Loucy (cell line): ENCODE measurements around the gene RASGRP2.

Experiments used
- H2AFZ ChIP-seq: fragments of 200-600 bp; sonication (generic); 2 replicates; pipeline ENCODE4 v1.6.0; 2016; ENCODE audit warnings: antibody characterized with exemption, mild to moderate bottlenecking, low read length, moderate library complexity
- H3F3A ChIP-seq: fragments of 200-600 bp; 2 replicates; pipeline ENCODE4 v1.6.0; 2016; ENCODE audit warnings: antibody characterized with exemption, low read depth, mild to moderate bottlenecking
- H3K27me3 ChIP-seq: fragments of 200-600 bp; sonication (generic); 2 replicates; pipeline ENCODE4 v1.6.1; 2014; ENCODE audit warnings: low read length, mild to moderate bottlenecking; ENCODE audit not compliant: insufficient read depth, poor library complexity, severe bottlenecking
- H3K36me3 ChIP-seq: fragments of 200-600 bp; sonication (generic); 2 replicates; pipeline ENCODE4 v1.6.1; 2016; ENCODE audit warnings: low read length; ENCODE audit not compliant: insufficient read depth
- H3K4me1 ChIP-seq: fragments of 200-600 bp; sonication (generic); 2 replicates; pipeline ENCODE4 v1.5.1; 2014; ENCODE audit warnings: low read length, mild to moderate bottlenecking; ENCODE audit not compliant: insufficient read depth, poor library complexity, severe bottlenecking
- H3K4me2 ChIP-seq: fragments of 200-600 bp; sonication (generic); 2 replicates; pipeline ENCODE4 v1.6.0; 2014; ENCODE audit warnings: antibody characterized with exemption, low read length, low read depth, mild to moderate bottlenecking; ENCODE audit not compliant: poor library complexity, severe bottlenecking
- H3K4me3 ChIP-seq: fragments of 200-600 bp; sonication (generic); 2 replicates; pipeline ENCODE4 v1.5.1; 2014; ENCODE audit warnings: low read length, mild to moderate bottlenecking, mixed read lengths; ENCODE audit not compliant: poor library complexity, severe bottlenecking
- H3K79me2 ChIP-seq: fragments of 200-600 bp; sonication (generic); 2 replicates; pipeline ENCODE4 v1.6.1; 2014; ENCODE audit warnings: low read length; ENCODE audit not compliant: insufficient read depth
- H3K9ac ChIP-seq: fragments of 200-600 bp; sonication (generic); 2 replicates; pipeline ENCODE4 v1.6.0; 2014; ENCODE audit warnings: mild to moderate bottlenecking, low read depth, low read length, moderate library complexity; ENCODE audit not compliant: poor library complexity, severe bottlenecking
- H3K9me2 ChIP-seq: fragments of 200-600 bp; sonication (generic); replicated peaks from 2 replicates; pipeline ENCODE4 v1.6.1; 2016; ENCODE audit warnings: low read depth, low read length, mixed read lengths
- H3K9me3 ChIP-seq: fragments of 200-600 bp; sonication (generic); 2 replicates; pipeline ENCODE4 v1.6.1; 2014; ENCODE audit warnings: mild to moderate bottlenecking, antibody characterized with exemption, low read length, low read depth; ENCODE audit not compliant: insufficient read depth
- H4K20me1 ChIP-seq: fragments of 200-600 bp; sonication (generic); 2 replicates; pipeline ENCODE4 v1.6.0; 2014; ENCODE audit warnings: antibody characterized with exemption, low read length, mild to moderate bottlenecking; ENCODE audit not compliant: insufficient read depth, poor library complexity, severe bottlenecking
- CTCF ChIP-seq: fragments of 200-600 bp; sonication (generic); conservative IDR thresholded peaks from 2 replicates; pipeline ENCODE4 v1.5.1; 2014; ENCODE audit warnings: mild to moderate bottlenecking, antibody characterized with exemption, low read length
- EZH2phosphoT487 ChIP-seq: fragments of 200-600 bp; IDR thresholded peaks from 2 replicates; pipeline ENCODE4 v1.6.1; 2018; ENCODE audit warnings: antibody characterized with exemption, mild to moderate bottlenecking, moderate library complexity, borderline replicate concordance

Gene RASGRP2

GRCh38 chr11:64728757-64729365 lies 15.1 kb downstream of the RASGRP2 start:
- H3K9me3 ChIP-seq: no peaks in the 10 kb centered on the region
- peaks cover 7% of the 10 kb centered on the region; the same call in 1 of the 2 replicates for H3K36me3 ChIP-seq
- peaks cover 11% of the 10 kb centered on the region for H3K4me1 ChIP-seq
- no peak overlapping the region for H3K4me2 ChIP-seq
- no peaks in the 10 kb centered on the region for H4K20me1 ChIP-seq
- no peaks in the 10 kb centered on the region for H3F3A ChIP-seq
- no peak overlapping the region for H3K4me3 ChIP-seq
- no peaks in the 10 kb centered on the region for H3K9me2 ChIP-seq
- TF ChIP-seq EZH2phosphoT487: no peak
- no peak for TF ChIP-seq CTCF
- no peaks in the 10 kb centered on the region for H3K79me2 ChIP-seq
- H2AFZ ChIP-seq: no peak overlapping the region
- no peaks in the 10 kb centered on the region for H3K27me3 ChIP-seq
- H3K9ac ChIP-seq: no peak overlapping the region

- peaks cover 18% of the 10 kb centered on the region for H3K4me1 ChIP-seq
Observed at GRCh38 chr11:64726867-64727530, 16.9 kb downstream of the RASGRP2 start.

GRCh38 chr11:64726211-64726641 lies 17.7 kb downstream of the RASGRP2 start:
- H3K36me3 ChIP-seq: peaks cover 3% of the 10 kb centered on the region; the same call in 1 of the 2 replicates
- no peaks in the 10 kb centered on the region for H3K79me2 ChIP-seq
- no peaks in the 10 kb centered on the region for H3K9me3 ChIP-seq
- no peak overlapping the region for H3K9ac ChIP-seq
- H3F3A ChIP-seq: no peaks in the 10 kb centered on the region
- TF ChIP-seq EZH2phosphoT487 (no peak), CTCF (no peak)
- H3K4me3 ChIP-seq: no peak overlapping the region
- H3K27me3 ChIP-seq: no peaks in the 10 kb centered on the region
- H3K9me2 ChIP-seq: no peaks in the 10 kb centered on the region
- H4K20me1 ChIP-seq: no peaks in the 10 kb centered on the region
- H3K4me1 ChIP-seq: peaks cover 18% of the 10 kb centered on the region
- no peak overlapping the region for H3K4me2 ChIP-seq
- no peak overlapping the region for H2AFZ ChIP-seq

More at GRCh38 chr11:64726867-64727530, 16.9 kb downstream of the RASGRP2 start:
- no peak overlapping the region for H3K9ac ChIP-seq
- no peaks in the 10 kb centered on the region for H3K9me2 ChIP-seq
- H3K36me3 ChIP-seq: peaks cover 7% of the 10 kb centered on the region; the same call in 1 of the 2 replicates
- H2AFZ ChIP-seq: no peak overlapping the region
- no peaks in the 10 kb centered on the region for H3K27me3 ChIP-seq
- no peaks in the 10 kb centered on the region for H4K20me1 ChIP-seq
- TF ChIP-seq CTCF (no peak), EZH2phosphoT487 (no peak)
- H3K9me3 ChIP-seq: no peaks in the 10 kb centered on the region
- no peaks in the 10 kb centered on the region for H3K79me2 ChIP-seq
- H3K4me3 ChIP-seq: no peak overlapping the region
- no peaks in the 10 kb centered on the region for H3F3A ChIP-seq
- no peak overlapping the region for H3K4me2 ChIP-seq
